Activated CD4-positive, alpha-beta T cell treated with anti-CD3 and anti-CD28 coated beads for 48 hours (primary cell): ENCODE measurements around the gene SLC25A42.
"Not testable (repeated sequence)": the region's sequence is repeated elsewhere in the genome, so short reads cannot be mapped to it uniquely, and the experiment has no call there.

ENCODE experiments used
- DNase-seq: peaks from one replicate; pipeline ENCODE4 v3.0.0-alpha.2; 2020

Gene SLC25A42

DNA sequence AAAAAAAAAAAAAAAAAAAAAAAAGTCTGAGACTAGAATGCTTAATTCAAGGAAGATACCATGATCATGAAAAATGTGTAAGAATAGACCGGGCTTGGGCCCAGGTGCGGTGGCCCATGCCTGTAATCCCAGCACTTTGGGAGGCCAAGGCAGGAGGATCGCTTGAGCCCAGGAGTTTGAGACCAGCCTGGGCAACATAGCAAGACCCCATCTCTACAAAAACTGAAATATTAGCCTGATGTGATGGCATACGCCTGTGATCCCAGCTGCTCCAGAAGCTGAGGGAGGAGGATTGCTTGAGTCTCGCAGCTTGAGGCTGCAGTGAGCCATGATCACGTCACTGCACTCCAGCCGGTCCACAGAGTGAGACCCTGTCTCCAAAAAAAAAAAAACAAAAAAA, 43.1 kb downstream of the SLC25A42 start:
- not testable (repeated sequence) for DNase-seq

DNA sequence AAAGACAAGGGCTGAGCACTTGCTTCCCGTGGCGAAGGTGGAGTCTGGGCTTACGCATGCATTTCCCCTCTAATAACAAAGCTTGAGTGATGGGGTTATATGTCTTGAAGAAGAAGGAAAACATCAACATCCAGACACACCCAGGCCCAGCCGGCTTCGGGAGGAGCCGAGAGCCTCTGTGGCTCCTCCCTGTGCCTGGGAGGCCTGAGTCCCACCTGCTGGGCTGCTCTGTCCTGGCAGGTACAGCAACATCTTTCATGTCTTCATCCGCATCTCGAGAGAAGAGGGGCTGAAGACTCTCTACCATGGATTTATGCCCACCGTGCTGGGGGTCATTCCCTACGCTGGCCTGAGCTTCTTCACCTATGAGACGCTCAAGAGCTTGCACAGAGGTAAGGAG, 43.9 kb downstream of the SLC25A42 start:
- no peak for DNase-seq

DNA sequence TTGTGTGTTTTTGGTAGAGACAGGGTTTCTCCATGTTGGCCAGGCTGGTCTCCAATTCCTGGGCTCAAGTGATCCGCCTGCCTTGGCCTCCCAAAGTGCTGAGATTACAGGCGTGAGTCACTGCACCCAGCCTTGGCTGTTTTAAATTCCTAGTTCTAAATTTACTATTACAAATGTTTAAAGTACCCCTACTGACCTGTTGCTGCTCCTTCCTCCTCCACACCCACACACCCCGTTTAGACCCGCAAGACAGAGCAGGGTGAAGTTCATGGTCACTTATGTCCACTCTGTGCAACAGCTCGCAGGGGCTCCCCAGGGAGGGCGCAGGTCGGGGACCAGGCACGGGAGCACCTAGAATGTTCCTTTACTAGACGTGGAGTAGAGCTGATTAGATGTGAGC, 45.8 kb downstream of the SLC25A42 start:
- DNase-seq = no peak

DNA sequence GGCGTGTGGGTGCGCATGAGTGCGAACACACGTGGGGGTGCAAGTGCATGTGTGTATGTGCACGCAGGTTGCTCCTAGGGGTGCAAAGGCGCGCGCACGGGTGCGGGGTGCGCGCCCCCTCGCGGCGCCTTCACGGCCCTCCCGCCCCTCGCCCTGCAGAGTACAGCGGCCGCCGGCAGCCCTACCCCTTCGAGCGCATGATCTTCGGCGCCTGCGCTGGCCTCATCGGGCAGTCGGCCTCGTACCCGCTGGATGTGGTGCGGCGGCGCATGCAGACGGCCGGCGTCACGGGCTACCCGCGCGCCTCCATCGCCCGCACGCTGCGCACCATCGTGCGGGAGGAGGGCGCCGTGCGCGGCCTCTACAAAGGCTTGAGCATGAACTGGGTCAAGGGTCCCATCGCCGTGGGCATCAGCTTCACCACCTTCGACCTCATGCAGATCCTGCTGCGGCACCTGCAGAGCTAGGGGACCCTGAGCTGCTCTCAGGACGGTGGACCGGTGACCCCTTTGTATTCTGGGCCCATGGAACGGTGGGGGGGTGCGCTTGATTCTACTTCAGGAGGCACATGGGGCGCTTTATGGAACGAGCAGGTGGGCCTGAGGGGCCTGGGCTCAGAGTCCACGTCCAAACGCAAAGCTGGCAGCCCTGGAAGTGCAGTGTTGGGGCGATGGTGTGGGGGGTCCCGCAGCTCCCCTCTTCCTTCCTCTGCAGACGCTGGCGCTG, 46.8 kb downstream of the SLC25A42 start:
- DNase-seq = peak; percentile 35

DNA sequence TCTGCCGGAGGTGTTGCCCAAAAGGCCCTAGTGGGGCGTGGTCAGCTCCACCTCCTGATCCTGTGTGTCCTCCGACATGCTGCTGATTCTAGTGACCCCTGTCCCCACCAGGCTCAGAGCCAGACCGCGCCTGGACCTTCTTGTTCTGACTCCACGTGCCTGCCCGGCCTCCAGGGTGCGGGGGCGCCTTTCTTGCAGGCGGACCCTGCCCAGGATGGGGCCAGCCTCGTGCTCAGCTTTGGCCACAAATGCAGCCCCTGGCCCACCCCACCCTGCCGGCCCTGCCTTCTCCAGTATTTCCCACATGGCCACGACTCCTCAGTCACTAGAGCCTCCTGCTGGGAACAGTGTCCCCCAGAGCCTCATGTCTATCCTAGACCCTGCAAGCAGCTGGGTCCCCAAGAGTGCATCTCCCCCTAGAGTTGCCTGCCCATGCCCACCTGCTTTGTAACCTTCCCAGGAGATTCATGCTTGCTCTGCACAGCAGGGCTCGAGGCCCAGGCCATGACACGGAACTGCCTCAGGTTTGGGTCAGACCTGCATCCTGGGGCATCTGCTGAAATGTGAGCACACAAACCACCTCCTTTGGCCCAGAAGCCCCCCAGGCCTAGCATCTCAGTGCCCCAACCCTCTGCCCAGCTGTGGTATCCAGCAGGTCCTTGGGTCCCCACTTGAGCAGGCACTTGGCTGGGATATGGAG, 47.5 kb downstream of the SLC25A42 start:
- no peak for DNase-seq

DNA sequence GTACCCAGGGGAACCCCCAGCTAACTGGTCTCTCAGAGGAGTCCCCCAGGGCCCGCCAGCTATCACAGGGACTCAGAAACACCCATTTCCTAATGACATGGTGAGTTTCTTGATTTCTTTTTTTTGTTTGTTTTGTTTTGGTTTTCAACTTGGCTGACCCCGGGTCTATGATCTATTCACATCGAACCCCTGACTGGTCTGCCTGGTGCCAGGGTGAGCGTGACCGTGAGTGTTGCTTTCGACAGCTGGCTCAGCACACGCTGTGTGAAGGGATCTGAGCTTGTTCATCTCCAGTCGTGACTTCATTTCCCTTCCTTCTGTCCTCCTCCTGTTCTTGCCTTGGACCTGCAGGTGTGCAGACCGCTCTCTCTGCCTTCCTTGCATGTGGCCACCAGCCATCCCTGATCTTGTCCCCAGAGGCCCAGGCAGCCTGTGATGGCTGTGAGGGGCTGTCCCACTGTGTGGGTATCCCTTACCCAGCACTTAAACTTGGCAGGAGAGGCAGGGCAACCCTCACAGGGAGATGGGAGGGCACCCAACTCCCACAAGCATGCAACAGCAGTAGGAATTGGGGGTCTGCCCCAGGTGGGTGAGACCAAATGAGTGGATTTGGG, 48.3 kb downstream of the SLC25A42 start:
- DNase-seq = no peak

DNA sequence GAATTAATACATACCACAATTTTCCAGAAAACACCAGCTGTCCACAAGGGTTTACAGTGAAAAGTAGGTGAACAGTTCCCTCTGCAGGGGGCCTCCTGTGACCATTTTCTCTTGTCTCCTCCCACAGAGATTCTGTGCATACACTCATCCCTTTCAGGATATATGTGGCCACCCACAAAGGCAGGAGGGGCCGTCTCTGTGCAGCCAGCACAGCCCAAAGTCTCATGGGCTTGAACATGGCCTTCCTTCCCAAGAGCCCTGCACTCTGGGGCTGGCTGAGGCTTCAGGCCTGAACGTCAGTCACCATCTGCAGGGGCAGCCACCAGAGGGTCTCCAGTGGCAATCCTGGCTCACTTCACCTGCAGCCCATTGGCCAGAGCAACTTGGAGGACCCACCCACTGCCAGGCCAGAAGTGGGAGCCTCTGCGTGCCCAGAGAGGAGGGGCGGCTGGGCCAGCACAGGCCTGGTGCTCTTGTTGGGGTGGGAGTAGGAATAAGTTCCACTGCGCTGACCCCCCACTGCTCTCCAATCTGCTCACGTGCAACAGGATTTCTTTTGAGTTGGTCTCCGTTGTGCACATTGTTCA, 49.3 kb downstream of the SLC25A42 start:
- no peak for DNase-seq

DNA sequence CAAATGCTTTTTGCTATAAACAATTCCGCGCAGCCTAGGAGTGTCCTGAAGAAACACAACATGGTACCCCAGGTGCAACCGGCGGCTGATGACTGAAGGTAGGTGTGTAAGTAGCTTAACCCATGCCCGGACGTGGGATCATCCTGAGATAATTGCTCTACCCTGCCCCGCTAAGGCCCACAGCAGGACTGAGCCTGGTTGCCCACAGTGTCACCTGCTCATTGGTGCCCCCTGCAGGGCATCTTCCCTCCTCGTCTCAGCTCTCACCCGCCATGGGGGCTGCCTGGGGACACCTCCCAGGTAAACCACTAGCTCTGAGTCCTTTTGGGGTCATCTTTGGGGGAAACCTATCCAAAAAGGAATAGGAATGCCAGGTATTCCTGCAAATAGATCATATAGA, 52.2 kb downstream of the SLC25A42 start:
- peak; percentile 70 for DNase-seq

DNA sequence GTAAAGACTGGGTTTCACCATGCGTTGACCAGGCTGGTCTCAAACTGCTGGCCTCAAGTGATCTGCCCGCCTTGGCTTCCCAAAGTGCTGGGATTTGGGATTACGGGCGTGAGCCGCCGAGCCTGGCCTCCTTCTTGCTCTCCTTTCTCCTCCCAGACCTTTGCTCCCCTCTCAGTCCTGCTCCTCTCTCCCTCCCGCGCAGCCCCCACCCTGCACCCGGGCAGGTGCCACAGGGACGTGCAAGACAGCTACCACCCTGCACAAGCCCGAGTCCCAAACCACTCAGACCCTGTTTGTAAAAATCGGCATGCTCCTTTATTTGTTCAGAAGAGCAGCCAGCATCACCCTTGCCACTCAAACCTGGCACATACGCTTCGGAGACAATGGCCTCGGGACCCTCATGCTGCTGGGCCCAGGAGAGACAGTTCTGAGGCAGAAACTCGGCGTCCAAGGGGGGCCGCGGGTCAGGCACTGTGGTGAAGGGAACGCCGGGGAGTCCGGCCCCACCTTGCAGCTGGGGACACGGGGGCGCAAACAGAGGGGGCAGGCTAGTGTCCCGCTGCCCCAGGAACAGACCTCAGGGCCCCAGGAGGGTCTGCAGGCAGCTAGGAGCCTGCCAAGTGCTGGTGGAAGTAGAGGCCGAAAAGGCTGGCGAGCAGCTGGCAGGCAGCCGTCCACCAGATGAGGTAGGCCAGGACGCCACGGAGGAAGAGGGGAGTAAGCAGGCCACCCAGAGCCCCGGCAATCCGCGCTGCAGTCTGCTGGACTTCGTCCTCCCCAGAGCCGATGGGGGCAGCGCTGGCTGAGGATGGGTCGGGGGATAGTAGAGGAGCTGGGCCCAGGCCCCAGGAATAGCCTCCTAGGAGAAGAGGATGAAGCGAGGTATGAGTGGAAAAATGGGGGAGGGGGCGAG, 55.8 kb downstream of the SLC25A42 start:
- DNase-seq = no peak

DNA sequence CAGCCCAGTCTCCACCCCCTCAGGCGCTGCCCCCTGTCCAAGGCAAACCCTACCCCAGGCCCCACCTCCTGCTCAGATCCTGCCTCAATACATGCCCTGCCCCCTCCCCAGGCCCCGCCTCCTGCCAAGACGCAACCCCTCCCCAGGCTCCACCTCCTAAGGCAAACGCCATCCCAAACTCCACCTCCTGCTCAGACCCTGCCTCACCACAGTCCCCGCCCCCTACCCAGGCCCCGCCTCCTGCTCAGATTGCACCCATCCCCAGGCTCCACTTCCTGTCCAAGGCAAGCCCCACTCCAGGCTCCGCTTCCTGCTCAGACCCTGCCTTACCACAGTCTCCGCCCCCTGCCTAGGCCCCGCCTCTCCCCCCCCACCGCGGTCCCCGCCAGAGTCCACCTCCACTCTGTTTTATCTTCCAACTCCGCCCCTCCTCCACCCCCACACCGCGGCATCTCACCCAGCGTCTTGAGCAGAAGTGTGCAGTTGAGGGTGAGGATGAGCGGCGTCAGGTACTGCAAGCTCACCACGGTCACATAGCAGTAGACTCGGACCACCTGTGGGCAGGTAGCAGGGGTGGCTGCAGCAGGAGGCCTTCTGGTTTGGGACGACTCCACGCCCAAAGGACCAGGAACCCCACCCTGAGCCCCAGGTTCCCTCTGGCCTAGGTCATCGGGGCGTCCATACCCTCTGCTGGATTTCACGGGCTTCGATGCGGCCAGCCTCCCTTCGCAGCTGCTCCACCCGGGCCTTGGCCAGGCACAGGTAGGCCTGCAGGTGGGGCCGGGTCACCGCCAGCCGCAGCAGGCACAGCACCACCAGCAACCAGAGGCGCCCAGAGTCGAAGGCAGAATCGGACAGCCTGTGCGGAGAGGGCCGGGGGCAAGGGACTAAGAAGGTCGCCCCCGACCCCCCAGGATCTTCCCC, 56.8 kb downstream of the SLC25A42 start:
- peak; percentile 67 for DNase-seq

DNA sequence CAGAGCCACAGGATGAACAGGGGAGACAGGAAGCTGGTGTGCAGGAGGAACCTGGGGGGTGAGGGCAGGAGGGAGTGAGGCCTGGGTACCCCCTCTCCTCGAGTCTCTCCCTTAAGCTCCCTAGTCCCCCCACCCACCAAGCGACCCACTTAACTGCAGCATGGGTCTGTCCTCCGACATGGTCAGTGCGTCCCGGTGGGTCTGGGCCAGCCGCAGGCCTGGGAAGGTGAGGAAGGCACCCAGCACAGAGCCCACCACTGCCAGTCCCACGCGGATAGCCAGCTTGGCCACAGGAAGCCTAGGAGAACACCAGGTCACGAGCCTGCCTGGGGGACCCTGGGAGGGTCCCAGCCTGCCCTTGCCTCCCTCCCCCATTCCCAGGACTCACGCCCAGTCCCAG, 57.6 kb downstream of the SLC25A42 start:
- DNase-seq = no peak

DNA sequence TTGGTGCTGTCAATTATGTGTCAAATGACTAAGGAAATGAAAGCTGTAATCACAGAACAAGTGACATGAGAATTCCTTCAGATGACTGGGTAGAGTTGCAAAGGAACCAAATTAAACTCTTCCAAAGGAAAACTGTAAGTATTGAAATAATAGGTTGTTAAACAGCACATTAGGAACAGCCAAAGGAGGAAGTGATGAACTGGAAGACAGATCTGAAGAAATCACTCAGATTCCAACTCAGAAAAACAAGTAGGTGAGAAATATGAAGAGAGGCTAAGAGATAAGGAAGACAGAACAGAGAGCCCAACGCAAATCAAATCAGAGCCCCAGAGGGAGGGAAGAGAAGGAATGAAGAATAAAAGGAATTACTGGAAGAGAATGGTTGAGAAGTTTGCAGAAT, 59.1 kb downstream of the SLC25A42 start:
- DNase-seq = no peak

DNA sequence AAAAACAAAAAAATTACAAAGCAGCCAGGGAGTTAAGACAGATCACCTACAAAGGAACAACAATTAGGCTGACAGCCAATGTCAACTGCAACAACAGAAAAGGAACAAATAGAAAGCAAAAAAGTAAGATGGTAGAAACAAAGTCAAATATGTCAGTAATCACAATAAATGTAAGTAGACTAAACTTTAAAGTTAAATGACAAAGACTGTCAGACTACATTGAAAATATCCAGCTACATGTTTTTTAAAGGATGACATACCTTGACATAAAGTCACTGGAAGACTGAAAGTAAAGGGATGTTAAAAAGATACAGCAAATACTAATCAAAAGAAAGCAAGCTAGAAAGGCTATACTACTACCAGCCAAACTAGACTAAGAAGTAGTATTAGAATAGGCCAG, 59.6 kb downstream of the SLC25A42 start:
- DNase-seq = no peak

DNA sequence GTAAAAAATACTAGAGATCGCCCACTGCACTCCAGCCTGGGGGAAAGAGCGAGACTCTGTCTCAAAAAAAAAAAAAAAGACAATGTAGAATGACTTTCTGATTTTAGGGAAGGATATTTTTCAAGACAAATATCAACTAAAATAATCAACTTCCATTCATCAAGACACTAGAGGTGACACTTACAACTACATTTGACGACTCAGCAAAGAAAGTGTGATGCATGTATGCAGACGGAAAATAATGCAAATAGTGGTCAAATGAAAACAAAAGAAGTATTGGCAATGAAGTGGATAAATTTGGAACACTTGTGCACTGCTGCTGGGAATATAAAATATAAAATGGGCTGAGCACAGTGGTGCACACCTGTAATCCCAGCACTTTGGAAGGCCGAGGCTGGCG, 62.3 kb downstream of the SLC25A42 start:
- no peak for DNase-seq

DNA sequence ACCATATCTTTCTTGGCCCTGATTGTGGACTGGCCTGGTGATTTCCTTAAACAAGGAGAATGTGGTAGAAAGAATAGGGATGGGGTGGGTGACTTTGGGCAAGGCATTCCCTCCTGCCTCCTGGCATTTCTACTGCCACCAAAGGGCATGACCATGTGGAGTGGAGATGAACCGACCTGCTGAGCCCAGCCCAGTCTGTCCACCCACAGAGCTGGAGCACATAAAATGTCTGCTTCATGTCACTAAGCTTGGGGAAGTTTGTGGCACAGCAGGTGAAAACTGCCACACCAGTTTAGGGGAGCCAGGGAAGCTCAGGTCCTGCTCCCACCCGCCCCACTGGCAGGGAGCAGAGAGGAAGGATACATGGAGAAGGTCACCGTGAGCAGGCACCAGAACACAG, 68.2 kb downstream of the SLC25A42 start:
- no peak for DNase-seq

DNA sequence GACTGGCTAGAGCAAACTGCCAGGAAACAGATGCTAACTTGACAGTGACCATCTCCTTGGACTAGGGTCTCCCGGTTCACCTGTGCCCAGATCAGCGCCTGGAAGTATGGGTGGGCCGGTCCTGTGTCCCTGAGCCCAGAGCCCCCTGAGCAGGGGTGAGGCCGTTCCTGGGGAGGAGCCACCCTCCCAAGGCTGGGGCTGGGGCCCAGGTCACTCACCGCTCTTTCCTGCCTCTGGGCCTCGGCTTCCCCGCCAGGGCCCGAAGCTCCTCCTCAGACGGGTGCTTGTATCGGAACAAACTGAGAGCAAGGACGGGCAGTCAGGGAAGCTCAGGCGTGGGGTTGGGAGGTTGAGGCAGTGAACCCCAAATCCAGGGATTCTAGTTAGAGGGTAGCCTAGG, 69.1 kb downstream of the SLC25A42 start:
- DNase-seq = no peak

DNA sequence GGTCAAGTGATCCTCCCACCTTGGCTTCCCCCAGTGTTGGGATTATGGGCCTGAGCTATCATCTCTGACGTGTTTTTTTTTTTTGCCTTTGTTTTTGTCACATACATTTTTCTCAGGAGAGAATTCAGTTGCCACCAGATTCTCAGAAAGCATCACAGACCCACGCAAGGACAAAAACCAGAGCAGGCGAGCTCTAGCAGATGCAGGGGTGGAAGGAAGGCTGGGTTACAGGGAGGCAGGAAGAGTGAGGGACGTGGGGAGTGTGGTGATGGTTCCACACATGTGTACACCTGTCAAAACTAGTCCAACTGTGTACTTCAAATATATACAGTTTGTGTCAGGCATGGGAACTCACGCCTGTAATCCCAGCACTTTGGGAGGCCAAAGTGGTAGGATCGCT, 70.2 kb downstream of the SLC25A42 start:
- no peak for DNase-seq

DNA sequence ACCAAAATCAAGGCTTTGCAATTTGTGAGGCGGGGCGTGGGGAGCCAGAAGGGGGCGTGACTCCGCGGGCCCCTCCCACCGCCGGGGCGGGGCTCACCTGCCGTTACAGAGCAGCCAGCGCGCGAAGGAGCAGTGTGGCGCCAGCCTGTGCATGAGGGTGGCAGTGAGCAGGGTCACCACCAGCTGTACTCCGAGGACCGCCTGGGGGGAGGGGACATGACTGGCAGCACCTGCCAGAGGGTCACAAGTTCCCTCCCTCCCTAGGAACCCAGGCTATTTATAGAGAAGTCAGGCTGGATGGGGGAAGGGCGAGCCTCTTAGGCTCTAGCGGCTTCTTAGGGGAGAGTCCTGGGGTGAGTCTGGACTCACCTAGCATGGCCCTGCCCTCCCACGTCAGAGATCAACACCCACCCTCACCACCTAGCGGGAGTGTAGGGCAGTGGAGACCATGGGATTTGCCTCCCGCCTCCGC, 70.9 kb downstream of the SLC25A42 start:
- peak; percentile 69 for DNase-seq

DNA sequence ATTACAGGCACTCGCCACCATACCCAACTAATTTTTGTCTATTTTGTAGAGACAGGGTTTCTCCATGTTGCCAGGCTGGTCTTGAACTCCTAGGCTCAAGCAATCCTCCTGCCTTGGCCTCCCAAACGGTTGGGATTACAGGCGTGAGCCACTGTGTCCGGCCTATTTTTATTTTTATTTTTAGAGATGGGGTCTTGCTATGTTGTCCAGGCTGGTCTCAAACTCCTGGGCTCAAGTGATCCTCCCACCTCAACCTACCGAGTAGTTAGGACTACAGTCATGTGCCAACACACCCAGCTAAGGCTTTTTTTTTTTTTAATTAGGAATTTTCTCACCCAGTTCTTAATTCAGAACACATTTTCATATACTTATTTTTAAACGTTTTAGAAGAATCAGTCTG, 71.9 kb downstream of the SLC25A42 start:
- DNase-seq = not testable (repeated sequence)

DNA sequence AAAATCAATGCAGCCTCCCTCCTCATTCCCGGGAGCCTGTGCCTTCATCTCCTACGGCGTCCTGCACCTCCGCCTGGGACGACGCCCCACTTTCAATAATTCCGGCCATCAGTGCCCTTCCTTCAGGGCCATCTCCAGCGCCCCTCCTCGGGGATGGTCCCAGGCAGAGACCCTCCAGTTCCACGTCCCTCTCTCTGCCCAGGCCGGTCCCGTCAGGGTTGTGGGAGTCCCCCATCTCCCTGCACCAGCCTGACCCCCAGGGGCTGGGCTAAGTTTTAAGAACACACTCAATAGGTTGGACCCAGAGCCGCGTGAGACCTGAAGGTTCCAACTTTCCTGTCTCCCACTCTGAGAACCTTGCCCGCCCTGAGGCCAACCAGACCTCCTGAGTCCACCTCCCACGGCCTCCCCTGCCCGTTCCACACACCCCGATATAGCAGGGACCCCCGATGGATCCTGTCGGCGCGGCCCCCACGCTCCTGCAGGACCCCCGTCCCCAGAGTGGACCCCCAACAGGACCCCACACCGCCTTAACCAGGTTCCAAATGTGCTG, 73.8 kb downstream of the SLC25A42 start:
- peak; percentile 25 for DNase-seq
